ENCODE measurements around the gene MCTP2. TPM values are rescaled to one million over a fixed set of nuclear protein-coding genes. Genes with fewer than 3 reads are reported as not detected.

Gene MCTP2
- total RNA-seq, 1 donor from 2014 or later: 0.35 TPM

DNA sequence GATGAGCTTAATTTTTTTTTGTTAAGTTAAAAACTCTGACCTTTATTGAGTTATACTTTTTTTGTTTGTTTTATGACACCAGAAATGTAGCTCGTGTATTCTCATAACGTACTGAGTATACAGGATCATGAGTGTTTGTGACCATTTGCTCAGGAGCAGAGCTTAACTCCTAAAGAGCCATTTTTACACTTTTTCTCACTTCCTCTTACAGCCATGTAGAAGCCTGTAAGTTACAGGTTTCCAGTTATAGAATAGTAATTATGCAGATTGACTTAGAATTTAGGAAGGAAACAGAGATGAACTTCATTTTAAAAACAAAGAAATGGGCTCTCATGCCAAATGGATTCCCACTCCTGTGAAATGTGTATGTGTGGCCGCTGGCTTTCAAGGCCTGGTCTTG lies 151.7 kb downstream of the MCTP2 start:
- H3K4me1 Mint-ChIP-seq: peaks cover 4% of the 10 kb centered on the region
- no peaks in the 10 kb centered on the region for H3K36me3 Mint-ChIP-seq (ENCODE audit: low read depth)
- no peaks in the 10 kb centered on the region for H3K27me3 Mint-ChIP-seq (ENCODE audit: low read depth)
- H3K9me3 Mint-ChIP-seq: no peaks in the 10 kb centered on the region
- no peak overlapping the region for H3K4me3 Mint-ChIP-seq
- H3K27ac Mint-ChIP-seq (ENCODE audit: unreplicated experiment): no peak overlapping the region
- TF ChIP-seq, protein P1, sequence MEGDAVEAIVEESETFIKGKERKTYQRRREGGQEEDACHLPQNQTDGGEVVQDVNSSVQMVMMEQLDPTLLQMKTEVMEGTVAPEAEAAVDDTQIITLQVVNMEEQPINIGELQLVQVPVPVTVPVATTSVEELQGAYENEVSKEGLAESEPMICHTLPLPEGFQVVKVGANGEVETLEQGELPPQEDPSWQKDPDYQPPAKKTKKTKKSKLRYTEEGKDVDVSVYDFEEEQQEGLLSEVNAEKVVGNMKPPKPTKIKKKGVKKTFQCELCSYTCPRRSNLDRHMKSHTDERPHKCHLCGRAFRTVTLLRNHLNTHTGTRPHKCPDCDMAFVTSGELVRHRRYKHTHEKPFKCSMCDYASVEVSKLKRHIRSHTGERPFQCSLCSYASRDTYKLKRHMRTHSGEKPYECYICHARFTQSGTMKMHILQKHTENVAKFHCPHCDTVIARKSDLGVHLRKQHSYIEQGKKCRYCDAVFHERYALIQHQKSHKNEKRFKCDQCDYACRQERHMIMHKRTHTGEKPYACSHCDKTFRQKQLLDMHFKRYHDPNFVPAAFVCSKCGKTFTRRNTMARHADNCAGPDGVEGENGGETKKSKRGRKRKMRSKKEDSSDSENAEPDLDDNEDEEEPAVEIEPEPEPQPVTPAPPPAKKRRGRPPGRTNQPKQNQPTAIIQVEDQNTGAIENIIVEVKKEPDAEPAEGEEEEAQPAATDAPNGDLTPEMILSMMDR (conservative IDR thresholded peaks at IDR 0.05): no peak
- no peak for DNase-seq (ENCODE audit: low read depth, low spot score)

DNA sequence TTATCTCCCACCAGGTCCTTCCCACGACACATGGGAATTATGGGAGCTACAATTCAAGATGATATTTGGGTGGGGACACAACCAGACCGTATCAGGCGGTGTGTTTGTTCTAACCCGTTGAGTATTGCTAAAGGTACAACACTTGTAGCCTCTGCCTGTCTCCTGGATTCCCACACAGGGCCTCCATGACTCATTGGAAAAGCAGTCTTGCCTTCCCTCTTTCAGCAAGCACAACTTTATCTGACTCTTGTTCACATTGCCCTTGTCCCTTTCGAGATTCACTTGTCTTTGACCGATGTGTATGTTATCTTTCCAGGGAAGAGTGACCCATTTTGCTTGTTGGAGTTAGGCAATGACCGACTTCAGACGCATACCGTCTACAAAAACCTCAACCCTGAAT lies 152.3 kb downstream of the MCTP2 start:
- TF ChIP-seq, protein P1 (conservative IDR thresholded peaks at IDR 0.05): no peak
- Mint-ChIP-seq H3K4me1 (peaks cover 4% of the 10 kb centered on the region), H3K9me3 (no peaks in the 10 kb centered on the region), H3K27ac (ENCODE audit: unreplicated experiment) (no peak overlapping the region), H3K27me3 (ENCODE audit: low read depth) (no peaks in the 10 kb centered on the region), H3K4me3 (no peak overlapping the region), H3K36me3 (ENCODE audit: low read depth) (no peaks in the 10 kb centered on the region)
- DNase-seq (ENCODE audit: low read depth, low spot score): no peak

DNA sequence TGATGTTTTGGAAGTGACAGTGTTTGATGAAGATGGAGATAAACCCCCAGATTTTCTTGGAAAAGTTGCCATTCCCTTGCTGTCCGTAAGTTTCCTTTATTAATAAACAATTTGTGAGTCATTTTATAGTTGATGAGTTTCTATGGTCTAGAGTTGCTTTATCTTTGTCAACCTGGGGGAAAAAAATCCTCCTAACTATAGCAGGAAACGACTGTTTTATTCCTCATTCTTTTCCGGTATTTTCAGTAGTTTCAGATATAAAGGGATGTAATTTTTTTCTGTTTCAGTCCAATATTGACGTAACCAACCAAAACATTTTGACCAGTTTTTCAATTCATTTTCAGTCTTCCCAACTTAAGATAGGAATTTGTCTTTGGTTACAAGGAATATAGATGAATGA lies 154.1 kb downstream of the MCTP2 start:
- no peak overlapping the region for H3K4me3 Mint-ChIP-seq
- TF ChIP-seq, protein P1 (conservative IDR thresholded peaks at IDR 0.05): no peak
- no peaks in the 10 kb centered on the region for H3K27me3 Mint-ChIP-seq (ENCODE audit: low read depth)
- H3K9me3 Mint-ChIP-seq: peaks cover 4% of the 10 kb centered on the region
- no peaks in the 10 kb centered on the region for H3K36me3 Mint-ChIP-seq (ENCODE audit: low read depth)
- H3K27ac Mint-ChIP-seq (ENCODE audit: unreplicated experiment): no peak overlapping the region
- no peak for DNase-seq (ENCODE audit: low read depth, low spot score)
- H3K4me1 Mint-ChIP-seq: peaks cover 4% of the 10 kb centered on the region

DNA sequence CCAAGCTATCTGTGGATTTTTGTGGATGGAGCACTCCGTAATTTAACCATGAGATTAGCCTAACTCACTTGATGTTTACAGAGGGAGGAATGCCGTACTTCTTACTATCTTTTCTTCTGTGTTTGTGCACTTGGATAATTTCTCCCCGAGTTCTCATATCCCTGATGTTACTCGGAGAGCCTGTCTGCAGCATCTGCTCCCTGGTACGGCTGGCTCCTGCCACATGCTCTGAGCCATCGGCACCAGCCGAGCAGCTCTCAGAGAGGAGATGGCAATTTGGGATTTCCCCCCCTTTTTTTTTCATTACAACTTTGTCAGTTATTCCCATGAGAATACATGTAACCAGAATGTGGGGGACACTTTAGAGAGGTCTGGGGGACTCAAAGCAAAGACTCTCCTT lies 155.0 kb downstream of the MCTP2 start:
- no peak overlapping the region for H3K4me3 Mint-ChIP-seq

DNA sequence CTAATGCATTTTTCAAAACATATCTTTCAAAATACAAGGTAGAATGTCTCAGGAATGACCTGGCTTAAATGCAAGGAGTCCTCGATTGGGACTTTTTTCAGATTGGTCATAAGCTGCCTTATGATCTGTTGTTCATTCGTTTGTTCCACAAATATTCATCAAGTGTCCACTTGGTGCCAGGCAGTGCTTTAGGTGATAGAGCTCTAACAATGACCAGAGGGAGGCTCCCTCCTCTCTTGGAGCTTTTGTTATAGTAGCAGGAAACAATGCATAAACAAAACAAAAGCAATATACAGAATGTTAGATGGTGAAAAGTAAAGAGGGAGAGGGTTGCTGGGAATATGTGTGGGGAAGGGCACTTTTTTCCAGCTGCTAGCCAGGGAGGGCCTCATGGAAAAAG lies 156.1 kb downstream of the MCTP2 start:
- no peaks in the 10 kb centered on the region for H3K36me3 Mint-ChIP-seq (ENCODE audit: low read depth)
- H3K9me3 Mint-ChIP-seq: peaks cover 8% of the 10 kb centered on the region
- no peak overlapping the region for H3K4me3 Mint-ChIP-seq
- H3K27ac Mint-ChIP-seq (ENCODE audit: unreplicated experiment): no peak overlapping the region
- TF ChIP-seq, protein P1 (conservative IDR thresholded peaks at IDR 0.05): no peak
- no peaks in the 10 kb centered on the region for H3K27me3 Mint-ChIP-seq (ENCODE audit: low read depth)
- no peak for DNase-seq (ENCODE audit: low read depth, low spot score)
- H3K4me1 Mint-ChIP-seq: peaks cover 4% of the 10 kb centered on the region

More for the DNA sequence above, 155.0 kb downstream of the MCTP2 start:
- H3K9me3 Mint-ChIP-seq: peaks cover 4% of the 10 kb centered on the region
- DNase-seq (ENCODE audit: low read depth, low spot score): no peak
- no peaks in the 10 kb centered on the region for H3K27me3 Mint-ChIP-seq (ENCODE audit: low read depth)
- TF ChIP-seq, protein P1 (conservative IDR thresholded peaks at IDR 0.05): no peak
- no peaks in the 10 kb centered on the region for H3K36me3 Mint-ChIP-seq (ENCODE audit: low read depth)
- H3K27ac Mint-ChIP-seq (ENCODE audit: unreplicated experiment): no peak overlapping the region
- peaks cover 4% of the 10 kb centered on the region for H3K4me1 Mint-ChIP-seq

All from neural crest cell (in vitro differentiated cells).